GM18858 (cell line): ENCODE results near the gene ISCU.

Experiments
- ATAC-seq: cut with Tn5 transposase; IDR thresholded peaks from one replicate; pipeline ENCODE4 v1.9.1; 2021; ENCODE audit not compliant: unreplicated experiment

ISCU gene

DNA sequence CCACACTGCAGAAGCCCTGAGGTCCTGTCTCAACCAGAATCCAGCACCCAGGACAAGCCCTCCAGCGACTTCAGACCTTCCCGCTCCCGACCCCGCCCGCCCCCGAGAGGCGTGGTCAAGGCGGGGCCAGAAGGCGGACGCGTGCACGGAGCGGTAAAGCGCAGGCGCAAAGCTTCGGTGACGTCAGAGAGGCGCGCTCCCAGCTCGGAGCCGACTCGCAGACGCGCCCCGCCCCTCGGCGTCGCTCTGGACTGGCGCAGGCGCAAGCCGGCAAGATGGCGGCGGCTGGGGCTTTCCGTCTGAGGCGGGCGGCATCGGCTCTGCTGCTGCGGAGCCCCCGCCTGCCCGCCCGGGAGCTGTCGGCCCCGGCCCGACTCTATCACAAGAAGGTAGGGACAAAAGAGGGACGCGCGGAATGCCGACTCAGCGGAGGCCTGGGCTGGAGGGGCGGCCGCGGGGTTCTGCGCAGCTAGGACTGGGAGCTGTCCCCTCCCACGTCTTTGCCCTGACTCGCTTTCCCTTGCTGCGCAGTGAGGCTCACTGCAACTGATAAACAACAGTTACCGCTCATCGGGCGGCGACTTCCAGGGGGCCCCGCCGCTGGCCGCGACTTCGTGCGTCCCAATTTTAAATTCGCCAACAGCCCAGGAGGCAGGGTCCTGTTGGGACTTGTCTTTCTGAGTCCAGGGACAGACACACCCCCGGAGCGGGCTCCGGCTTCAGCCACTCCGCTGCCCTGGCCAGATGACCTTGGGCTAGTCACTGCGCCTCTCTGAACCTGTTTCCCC lies at the start of gene ISCU:
ISCU (plus strand) TSS at position 249 of the 788 bp plus-strand sequence; CDS start at position 276, 27 bp downstream.
- ATAC-seq, result peak; percentile 44

DNA sequence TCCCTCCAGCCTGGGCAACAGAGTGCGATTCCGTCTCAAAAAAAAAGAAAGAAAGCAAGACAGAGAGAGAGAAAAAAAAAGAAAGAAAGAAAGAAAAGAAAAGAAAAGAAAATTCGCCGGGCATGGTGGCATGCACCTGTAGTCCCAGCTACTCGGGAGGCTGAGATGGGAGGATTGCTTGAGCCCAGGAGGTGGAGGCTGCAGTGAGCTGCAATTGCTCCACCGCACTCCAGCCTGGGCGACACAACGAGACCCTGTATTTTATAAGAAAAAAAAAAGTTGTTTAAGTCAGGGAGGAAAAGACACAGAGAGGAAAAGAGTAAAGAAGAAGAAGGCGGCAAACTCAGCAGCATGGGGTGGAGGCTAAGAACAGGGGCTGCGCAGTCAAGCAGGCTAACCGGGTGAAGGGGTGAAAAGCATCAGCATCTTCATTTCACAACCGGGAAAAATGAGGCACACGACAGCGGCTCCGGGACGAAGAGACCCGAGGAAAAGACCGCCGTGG lies 47.9 kb upstream of the ISCU start:
- ATAC-seq, result no peak

GRCh38 chr12:108514973-108515814 lies 47.2 kb upstream of the ISCU start, which contains the start of gene FICD:
Gene FICD (plus strand): TSS chr12:108515277. CDS start chr12:108516973, 1,696 bp downstream.
- peak; percentile 59 for ATAC-seq

- ATAC-seq, result no peak
Measured at GRCh38 chr12:108515916-108516315, 46.5 kb upstream of the ISCU start.

DNA sequence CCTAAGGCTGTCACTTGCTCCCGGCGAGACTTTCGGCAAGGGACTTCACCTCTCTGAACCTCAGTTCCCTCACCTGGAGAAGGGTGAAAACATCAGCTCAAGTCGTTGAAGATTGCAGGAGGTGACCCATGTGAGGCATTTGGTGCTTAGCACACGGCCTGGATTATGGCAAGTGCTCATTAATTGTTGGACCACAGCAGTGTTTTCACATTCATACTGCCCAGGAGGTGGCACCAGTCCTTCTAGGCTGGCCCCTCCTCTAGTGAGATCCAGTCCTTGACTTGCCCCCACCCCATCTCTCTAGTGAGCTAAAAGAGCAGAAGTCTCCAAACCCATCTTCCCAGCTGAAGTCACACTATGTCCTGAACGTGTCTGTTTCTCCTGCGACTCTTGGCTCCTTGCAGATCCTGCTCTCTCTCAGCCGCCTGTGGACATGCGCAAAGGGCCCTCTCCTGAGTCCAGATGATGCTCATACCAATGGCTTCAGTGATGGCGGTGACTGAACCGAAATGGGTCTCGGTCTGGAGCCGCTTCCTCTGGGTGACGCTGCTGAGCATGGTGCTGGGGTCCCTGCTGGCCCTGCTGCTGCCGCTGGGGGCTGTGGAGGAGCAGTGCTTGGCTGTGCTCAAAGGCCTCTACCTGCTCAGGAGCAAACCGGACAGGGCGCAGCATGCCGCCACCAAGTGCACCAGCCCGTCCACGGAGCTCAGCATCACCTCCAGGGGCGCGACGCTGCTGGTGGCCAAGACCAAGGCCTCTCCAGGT lies 45.7 kb upstream of the ISCU start:
- no peak for ATAC-seq

DNA sequence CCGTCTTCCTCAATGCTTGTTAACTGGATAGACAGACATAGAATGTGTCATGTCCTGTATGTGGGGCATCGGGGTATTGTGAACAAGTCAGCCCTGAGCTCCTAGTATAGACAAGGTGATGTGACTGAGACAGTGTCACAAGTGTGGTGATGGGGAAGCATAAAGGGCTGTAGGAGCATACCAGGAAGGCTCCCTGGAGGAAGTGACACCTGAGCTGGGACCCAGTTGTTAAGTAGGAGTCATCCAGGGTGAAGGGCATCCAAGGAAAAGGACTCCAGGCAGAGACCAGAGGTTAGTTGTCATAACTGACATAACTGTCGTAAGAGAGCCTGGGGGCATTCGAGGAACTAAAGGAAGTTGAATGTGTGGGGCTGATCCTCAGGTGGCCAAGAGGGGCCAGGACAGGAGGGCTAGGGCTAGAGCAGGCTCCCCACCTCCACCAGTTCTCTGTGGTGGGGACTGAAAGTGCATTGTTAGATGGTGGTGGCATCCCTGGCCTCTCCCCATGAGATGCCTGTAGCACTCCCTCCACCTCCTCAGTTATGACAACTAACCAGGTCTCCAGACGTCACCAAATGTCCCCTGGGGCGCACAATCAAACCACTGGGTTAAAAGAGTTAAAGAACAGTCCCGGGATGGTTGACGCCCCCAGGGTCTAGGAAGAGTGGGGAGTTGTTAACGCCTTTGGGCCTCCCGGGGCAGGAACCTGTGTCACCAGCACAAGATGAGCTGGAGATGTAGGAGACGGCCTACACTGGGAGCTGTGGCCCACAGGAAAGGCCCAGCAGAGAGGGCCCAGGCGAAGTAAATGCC lies 44.9 kb upstream of the ISCU start:
- ATAC-seq, result no peak

DNA sequence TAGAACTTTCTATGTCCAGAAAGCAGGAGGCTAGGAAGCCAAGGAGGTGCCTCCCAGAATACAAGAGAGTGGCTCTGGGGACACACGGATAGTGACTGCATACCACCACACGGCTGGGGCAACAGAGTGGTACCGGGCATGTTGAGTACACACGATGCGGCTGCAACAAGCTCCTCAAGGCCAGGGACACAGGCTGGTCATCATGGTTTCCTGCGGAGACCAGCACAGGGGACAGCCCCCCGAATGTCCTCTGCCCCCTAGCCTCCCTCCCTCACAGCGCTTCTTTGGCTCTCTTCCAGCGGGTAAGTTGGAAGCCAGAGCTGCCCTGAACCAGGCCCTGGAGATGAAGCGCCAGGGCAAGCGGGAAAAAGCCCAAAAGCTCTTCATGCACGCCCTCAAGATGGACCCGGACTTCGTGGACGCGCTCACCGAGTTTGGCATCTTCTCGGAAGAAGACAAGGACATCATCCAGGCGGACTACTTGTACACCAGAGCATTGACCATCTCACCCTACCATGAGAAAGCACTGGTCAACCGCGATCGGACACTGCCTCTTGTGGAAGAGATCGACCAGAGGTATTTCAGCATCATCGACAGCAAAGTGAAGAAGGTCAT lies 44.2 kb upstream of the ISCU start:
- ATAC-seq, result no peak

DNA sequence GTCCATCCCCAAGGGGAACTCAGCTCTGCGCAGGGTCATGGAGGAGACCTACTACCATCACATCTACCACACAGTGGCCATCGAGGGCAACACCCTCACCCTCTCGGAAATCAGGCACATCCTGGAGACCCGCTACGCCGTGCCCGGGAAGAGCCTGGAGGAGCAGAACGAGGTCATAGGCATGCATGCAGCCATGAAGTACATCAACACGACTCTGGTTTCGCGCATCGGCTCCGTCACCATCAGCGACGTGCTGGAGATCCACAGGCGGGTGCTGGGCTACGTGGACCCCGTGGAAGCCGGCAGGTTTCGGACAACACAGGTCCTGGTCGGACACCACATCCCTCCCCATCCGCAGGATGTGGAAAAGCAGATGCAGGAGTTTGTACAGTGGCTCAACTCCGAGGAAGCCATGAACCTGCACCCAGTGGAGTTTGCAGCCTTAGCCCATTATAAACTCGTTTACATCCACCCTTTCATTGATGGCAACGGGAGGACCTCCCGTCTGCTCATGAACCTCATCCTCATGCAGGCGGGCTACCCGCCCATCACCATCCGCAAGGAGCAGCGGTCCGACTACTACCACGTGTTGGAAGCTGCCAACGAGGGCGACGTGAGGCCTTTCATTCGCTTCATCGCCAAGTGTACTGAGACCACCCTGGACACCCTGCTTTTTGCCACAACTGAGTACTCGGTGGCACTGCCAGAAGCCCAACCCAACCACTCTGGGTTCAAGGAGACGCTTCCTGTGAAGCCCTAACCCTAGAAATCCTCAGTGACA lies 43.5 kb upstream of the ISCU start:
- ATAC-seq, result no peak

- ATAC-seq, result no peak
Measured at GRCh38 chr12:108519558-108519957, 42.8 kb upstream of the ISCU start.

GRCh38 chr12:108523365-108523764 lies 39.0 kb upstream of the ISCU start:
- ATAC-seq, result no peak

DNA sequence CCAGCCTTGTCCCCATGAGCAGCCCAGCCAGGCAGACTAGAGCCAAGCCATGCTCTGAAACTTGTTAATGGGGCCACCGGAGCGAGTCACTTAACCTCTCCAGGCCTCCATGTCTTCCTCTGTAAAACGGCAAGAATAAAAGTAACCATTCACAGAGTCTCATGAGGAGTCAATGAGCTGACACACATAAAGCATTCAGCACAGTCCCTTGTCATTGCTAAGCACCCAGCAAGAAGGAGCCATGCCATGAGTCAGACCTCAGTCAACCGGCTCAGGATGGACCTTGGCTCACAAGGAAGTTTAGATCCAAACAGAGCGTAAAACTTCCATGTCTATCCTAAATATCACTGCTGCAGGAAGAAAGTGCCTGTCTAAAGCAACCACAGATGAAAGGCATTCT lies 36.7 kb upstream of the ISCU start:
- ATAC-seq, result no peak

GRCh38 chr12:108526482-108527165 lies 35.8 kb upstream of the ISCU start:
- ATAC-seq, result no peak

GRCh38 chr12:108527166-108527496 lies 35.3 kb upstream of the ISCU start:
- no peak for ATAC-seq

GRCh38 chr12:108530161-108530560 lies 32.2 kb upstream of the ISCU start:
- ATAC-seq, result no peak

GRCh38 chr12:108531929-108532848 lies 30.2 kb upstream of the ISCU start:
- ATAC-seq, result no peak

DNA sequence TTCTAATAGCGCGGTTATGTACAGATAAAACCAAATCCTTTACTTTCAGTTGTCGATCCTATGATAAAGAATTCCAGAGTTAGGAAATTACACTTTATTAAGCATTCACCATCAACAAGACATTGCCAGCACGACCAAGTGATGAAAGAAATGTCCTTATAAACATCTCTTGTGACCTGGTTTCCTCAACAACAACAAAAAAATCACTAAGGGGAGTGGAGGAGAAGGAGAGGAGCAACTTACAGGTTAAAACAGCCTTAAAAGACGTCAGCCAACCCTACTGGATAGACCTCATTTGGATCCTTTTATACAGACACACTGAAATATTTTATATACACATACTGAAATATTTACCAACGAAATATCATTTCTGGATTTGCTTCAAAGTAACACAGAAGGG lies 24.2 kb upstream of the ISCU start:
- no peak for ATAC-seq

DNA sequence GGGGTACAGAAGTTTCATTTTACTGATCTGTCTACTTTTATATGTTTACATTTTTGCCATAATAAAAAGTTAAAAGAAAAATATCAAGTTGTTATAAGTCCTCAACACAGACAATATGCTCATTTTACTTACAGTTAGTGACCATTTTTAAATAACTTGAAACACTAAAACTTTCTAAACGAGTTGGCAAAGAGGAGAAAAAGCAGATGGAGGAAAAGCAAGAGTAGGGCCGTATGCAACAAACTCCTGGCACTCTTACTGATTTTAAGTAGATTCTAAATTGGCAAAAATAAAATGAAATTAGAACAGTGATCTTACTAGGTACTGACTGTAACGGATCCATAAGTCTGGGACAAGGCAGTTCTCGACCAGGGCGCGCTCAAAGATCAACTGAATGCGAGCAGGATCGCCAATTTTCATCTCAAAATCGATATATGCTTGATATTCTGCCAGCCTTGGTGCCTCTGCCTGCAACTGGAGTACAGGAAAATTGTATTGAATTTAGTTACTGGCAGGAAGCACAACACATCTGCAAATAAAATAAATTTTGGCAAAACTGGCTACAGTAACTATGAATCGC lies 23.7 kb upstream of the ISCU start:
- no peak for ATAC-seq
